Measurements from ENCODE around the gene LRRC4C. TPM values are rescaled to one million over a fixed set of nuclear protein-coding genes. Genes with fewer than 3 reads are reported as not detected.

LRRC4C gene
- total RNA-seq, 2 donors from 2014 or later, result 0.84 to 0.95 TPM

- no peak overlapping the region for H3K9ac ChIP-seq (ENCODE audit: extremely low read depth, low read length, poor library complexity, severe bottlenecking)
- DNase-seq, result no peak
- Mint-ChIP-seq H3K9me3 (no peaks in the 10 kb centered on the region), H3K27ac (no peak overlapping the region), H3K4me1 (no peaks in the 10 kb centered on the region), H3K27me3 (ENCODE audit: insufficient read depth) (no peaks in the 10 kb centered on the region), H3K36me3 (ENCODE audit: low read depth) (no peaks in the 10 kb centered on the region), H3K4me3 (no peak overlapping the region)
- H3K27me3 ChIP-seq (ENCODE audit: control insufficient read depth, insufficient read depth, low read length, poor library complexity, severe bottlenecking), result no peaks in the 10 kb centered on the region
- H3K27ac ChIP-seq (ENCODE audit: low read depth, low read length), result no peak overlapping the region
- no peak for TF ChIP-seq CTCF (conservative IDR thresholded peaks at IDR 0.05)
- no peak overlapping the region for H3K4me3 ChIP-seq (ENCODE audit: low read length)
- no peaks in the 10 kb centered on the region for H3K36me3 ChIP-seq (ENCODE audit: control insufficient read depth, insufficient read depth, low read length)
- no peaks in the 10 kb centered on the region for H3K4me1 ChIP-seq (ENCODE audit: control insufficient read depth, insufficient read depth, low read length)
- H3K9me3 ChIP-seq (ENCODE audit: control insufficient read depth, low read length), result no peaks in the 10 kb centered on the region
- 84 to 89% methylated on average over 3 of the region's 3 CpGs for WGBS, 2 experiments (ENCODE audit: insufficient coverage in 1 of 2, insufficient read length in 1 of 2)
These were observed 1223.6 kb downstream of the LRRC4C start for GRCh38 chr11:40235841-40236240.

- no peak for TF ChIP-seq CTCF (conservative IDR thresholded peaks at IDR 0.05)
- Mint-ChIP-seq H3K27ac (no peak overlapping the region), H3K4me3 (no peak overlapping the region), H3K36me3 (ENCODE audit: low read depth) (no peaks in the 10 kb centered on the region), H3K9me3 (no peaks in the 10 kb centered on the region), H3K4me1 (peaks cover 12% of the 10 kb centered on the region), H3K27me3 (ENCODE audit: insufficient read depth) (no peaks in the 10 kb centered on the region)
- WGBS, 2 experiments (ENCODE audit: insufficient coverage in 1 of 2, insufficient read length in 1 of 2), result 92 to 100% methylated on average over 2 of the region's 2 CpGs
- no peaks in the 10 kb centered on the region for H3K27me3 ChIP-seq (ENCODE audit: control insufficient read depth, insufficient read depth, low read length, poor library complexity, severe bottlenecking)
- DNase-seq, result no peak
- no peaks in the 10 kb centered on the region for H3K9me3 ChIP-seq (ENCODE audit: control insufficient read depth, low read length)
- H3K4me3 ChIP-seq (ENCODE audit: low read length), result no peak overlapping the region
- H3K36me3 ChIP-seq (ENCODE audit: control insufficient read depth, insufficient read depth, low read length), result no peaks in the 10 kb centered on the region
- no peaks in the 10 kb centered on the region for H3K4me1 ChIP-seq (ENCODE audit: control insufficient read depth, insufficient read depth, low read length)
- no peak overlapping the region for H3K27ac ChIP-seq (ENCODE audit: low read depth, low read length)
- H3K9ac ChIP-seq (ENCODE audit: extremely low read depth, low read length, poor library complexity, severe bottlenecking), result no peak overlapping the region
These were observed 1228.6 kb downstream of the LRRC4C start for GRCh38 chr11:40230821-40231220.

GRCh38 chr11:40228662-40229061 is 1230.8 kb downstream of the LRRC4C start:
- H3K36me3 Mint-ChIP-seq (ENCODE audit: low read depth), result no peaks in the 10 kb centered on the region
- no peaks in the 10 kb centered on the region for H3K27me3 Mint-ChIP-seq (ENCODE audit: insufficient read depth)
- H3K27ac Mint-ChIP-seq, result no peak overlapping the region

More at GRCh38 chr11:40228662-40229061, 1230.8 kb downstream of the LRRC4C start:
- no peak overlapping the region for H3K4me3 Mint-ChIP-seq
- WGBS, 2 experiments (ENCODE audit: insufficient coverage in 1 of 2, insufficient read length in 1 of 2), result 92 to 93% methylated on average over 2 to 3 of the region's 3 CpGs
- no peak overlapping the region for H3K27ac ChIP-seq (ENCODE audit: low read depth, low read length)
- no peaks in the 10 kb centered on the region for H3K27me3 ChIP-seq (ENCODE audit: control insufficient read depth, insufficient read depth, low read length, poor library complexity, severe bottlenecking)
- no peak for DNase-seq
- peaks cover 15% of the 10 kb centered on the region for H3K4me1 Mint-ChIP-seq
- no peaks in the 10 kb centered on the region for H3K4me1 ChIP-seq (ENCODE audit: control insufficient read depth, insufficient read depth, low read length)
- no peaks in the 10 kb centered on the region for H3K9me3 ChIP-seq (ENCODE audit: control insufficient read depth, low read length)
- no peak for TF ChIP-seq CTCF (conservative IDR thresholded peaks at IDR 0.05)
- no peak overlapping the region for H3K4me3 ChIP-seq (ENCODE audit: low read length)
- no peaks in the 10 kb centered on the region for H3K36me3 ChIP-seq (ENCODE audit: control insufficient read depth, insufficient read depth, low read length)
- H3K9ac ChIP-seq (ENCODE audit: extremely low read depth, low read length, poor library complexity, severe bottlenecking), result no peak overlapping the region
- no peaks in the 10 kb centered on the region for H3K9me3 Mint-ChIP-seq

Measured in endodermal cell (in vitro differentiated cells).